SIG-M5 treated with dmso at 0.1 percent for 504 hours (cell line): ENCODE results near the gene SENP7.
A peak's percentile ranks its signal among the peaks of the same experiment; 100 is the strongest.
"Not testable (repeated sequence)": the region's sequence is repeated elsewhere in the genome, so short reads cannot be mapped to it uniquely, and the experiment has no call there.

ENCODE experiments used
- DNase-seq: peaks from one replicate; lab custom pipeline; 2025; ENCODE audit not compliant: unreplicated experiment; lab: John Stamatoyannopoulos, UW

The SENP7 gene

DNA sequence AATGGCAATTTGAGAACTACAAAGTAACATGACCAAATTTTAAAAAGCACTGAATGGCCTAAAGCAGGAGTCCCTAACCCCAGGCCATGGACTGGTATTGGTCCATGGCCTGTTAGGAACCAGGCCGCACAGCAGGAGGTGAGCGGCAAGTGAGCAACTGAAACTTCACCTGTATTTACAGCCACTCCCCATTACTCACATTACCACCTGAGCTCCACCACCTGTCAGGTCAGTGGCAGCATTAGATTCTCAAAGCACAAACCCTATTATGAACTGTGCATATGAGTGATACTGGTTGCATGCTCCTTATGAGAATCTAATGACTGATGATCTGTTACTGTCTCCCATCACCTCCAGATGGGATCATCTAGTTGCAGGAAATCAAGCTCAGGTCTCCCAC is 48.8 kb downstream of the SENP7 start:
- DNase-seq: no peak

DNA sequence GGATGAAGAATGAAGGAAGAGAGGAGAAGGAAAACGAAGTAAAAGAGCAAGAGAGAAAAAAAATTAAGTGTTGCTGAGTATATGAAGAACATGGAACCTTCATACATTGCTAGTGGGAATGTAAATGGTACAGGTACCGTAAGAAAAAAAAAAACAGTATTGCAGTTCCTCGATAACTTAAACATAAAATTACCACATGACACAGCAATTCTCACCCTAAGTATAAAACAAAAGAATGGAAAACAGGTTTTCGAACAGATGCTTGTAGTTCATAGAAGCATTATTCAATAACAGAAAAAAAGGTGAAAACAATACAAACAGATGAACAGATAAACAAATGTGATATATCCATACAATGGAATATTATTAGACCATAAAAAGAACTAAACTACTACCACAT is 51.6 kb downstream of the SENP7 start:
- no peak for DNase-seq

DNA sequence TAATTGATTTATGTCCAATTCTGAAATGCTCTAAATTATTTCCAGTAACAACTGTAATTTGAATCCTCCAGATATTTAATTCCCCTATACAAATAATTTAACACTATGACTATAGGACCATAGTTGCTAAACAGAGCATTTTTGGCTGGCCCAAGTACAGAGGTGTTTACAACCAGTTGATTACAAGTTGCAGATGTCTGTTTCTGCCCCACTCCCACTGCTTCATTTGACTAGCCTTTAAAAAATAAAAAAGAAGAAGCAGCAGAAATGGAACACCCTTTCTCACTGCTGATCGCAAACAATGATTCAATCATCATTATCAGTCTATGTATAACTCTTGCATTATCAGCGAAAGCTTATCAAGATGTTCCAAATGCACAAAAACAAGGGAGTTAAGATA is 54.6 kb downstream of the SENP7 start:
- no peak for DNase-seq

DNA sequence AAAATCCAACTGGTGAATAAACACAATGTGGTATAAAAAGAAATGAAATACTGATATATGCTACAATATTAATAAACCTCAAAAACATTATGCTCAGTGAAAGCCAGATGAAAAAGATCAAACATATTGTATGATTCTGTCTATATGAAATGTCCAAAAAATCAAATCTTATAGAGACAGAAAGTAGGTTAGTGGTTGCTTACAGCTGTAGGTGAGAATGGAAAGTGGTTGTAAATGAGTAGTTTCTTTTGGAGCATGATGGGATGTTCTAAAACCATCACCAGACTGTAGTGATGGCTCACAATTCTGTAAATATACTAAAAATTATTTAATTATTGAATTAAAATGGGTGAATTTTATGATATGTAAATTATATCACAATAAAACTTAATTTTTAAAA is 58.4 kb downstream of the SENP7 start:
- no peak for DNase-seq

DNA sequence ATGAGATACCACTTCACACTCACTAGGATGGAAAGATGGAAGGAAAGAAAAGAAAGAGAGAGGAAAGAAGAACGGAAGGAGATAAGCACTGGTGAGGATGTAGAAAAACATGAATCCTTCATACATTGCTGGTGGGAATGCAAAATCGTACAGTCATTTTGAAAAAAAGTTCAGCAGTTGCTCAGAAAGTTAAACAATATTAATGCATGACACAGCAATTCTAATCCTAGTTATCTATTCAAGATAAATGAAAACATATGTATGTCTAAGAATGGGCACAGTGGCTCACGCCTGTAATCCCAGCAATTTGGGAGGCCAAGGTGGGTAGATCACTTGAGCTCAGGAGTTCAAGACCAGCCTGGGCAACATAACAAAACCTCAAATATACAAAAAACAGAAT is 59.1 kb downstream of the SENP7 start:
- no peak for DNase-seq

DNA sequence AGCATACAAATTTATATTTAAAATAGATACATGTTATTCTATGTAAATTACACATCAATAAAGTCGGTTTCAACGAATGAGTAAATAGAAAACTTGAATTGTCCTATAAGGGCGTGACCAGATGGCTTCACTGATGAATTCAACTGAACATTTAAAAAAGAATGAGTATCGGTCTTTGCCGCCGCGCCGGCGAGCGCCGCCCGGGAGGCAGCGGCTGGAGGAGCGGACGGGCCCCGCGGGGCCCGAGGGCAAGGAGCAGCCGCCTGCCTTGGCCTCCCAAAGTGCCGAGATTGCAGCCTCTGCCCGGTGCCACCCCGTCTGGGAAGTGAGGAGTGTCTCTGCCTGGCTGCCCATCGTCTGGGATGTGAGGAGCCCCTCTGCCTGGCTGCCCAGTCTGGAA is 74.4 kb downstream of the SENP7 start:
- not testable (repeated sequence) for DNase-seq

DNA sequence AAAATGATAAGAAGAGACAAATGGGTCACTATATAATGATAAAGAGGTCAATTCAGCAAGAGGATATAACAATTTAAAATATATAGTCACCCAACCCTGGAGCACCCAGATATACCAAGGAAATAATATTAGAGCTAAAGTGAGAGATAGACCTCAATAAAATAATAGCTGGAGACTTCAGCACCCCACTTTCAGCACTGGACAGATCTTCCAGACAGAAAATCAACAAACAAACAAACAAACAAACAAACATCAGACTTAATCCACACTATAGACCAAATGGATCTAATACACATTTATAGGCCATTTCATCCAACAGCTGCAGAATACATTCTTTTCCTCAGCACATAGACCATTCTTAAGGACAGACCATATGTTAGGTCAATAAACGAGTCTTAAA is 79.4 kb downstream of the SENP7 start:
- DNase-seq: no peak

DNA sequence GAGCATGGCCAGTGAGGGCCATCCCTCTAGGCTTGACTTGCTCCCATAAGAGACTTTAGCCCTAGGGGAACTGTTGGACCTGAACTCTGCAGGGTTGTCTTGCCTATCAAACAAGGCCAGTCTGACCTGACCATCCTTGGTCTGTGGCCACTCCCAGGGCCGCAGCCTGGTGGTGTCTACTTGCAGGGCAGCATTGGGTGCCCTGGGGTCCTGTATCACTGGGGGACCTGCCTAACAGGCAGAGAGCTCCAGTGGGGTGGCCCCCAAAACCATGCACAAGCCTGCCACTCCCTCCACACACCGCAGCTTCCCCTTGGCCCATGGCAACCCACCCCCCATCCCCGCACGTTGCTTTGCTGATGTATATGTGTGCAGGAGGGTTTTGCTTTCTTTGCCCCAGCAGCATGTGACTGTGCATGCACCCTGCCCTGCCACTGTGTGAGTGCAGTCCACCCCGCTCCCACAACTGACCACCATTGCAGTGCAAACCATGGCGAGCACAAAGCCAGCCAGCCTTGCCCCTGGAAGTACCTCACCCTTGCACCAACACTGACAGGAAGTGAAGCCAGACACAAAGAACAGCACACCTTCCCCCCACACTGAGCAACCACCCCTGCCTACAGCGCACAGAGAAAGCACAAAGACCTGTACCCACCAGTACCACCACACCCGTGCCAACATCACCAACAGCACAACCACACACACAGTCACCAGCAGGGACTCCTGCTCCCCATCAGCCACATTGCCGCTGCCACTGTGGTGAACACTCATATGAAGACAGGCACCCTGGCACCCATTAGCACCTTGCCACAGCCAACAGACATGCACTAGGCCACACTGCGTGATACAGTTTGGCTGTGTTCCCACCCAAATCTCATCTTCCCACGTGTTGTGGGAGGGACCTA is 88.8 kb downstream of the SENP7 start:
- no peak for DNase-seq

DNA sequence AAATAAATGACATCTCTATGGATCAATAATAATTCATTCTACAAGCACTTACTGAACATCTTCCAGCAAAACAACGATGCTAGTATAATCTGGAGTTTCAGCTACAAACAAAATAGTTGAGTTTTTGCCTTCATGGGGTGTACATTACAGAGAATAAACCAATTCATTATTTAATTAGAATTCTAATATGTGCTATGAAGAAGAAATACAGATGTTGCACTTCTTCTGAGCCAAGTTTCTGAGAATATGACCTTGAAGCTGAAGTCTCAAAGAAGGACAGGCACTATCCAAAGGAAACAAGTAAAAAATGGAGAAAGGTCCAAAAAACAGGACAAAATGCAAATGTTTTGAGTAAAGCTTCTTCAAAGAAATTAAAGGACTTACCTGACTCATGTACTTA is 94.2 kb downstream of the SENP7 start:
- no peak for DNase-seq

DNA sequence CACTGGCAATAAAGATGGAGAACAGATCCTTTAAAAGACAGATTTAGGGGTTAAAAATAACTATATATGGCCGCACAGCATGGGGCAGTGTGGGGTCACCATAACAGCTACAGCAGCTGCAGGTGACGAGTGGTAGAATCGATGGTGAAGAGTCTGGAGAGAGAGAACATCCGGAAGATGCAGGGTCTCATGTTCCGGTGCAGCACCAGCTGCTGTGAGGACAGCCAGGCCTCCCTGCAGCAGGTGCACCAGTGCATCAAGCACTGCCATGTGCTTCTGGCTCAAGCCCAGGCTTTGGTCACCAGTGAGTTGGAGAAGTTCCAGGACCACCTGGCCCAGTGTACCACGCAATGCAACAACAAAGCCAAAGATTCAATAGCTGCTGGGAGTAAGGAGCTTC is 98.9 kb downstream of the SENP7 start:
- no peak for DNase-seq

DNA sequence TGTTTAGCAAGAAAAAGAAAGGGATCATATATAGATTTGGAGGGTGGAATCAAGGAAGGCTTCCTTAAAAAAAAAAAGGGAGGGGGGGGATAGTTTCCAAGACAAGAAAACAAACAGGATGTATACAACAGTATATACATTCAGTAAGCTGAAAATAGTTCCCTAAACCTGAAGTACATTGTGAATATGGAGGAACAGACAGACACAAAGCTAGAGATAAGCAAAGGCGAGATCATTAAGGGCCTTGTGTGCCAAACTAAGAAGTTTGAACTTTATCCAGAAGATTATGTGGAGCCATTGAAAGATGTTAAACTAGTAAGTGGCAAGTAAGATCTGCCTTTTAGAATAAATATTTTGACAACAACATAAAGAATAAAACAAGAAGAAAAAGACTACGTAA is 99.4 kb downstream of the SENP7 start:
- DNase-seq: no peak

DNA sequence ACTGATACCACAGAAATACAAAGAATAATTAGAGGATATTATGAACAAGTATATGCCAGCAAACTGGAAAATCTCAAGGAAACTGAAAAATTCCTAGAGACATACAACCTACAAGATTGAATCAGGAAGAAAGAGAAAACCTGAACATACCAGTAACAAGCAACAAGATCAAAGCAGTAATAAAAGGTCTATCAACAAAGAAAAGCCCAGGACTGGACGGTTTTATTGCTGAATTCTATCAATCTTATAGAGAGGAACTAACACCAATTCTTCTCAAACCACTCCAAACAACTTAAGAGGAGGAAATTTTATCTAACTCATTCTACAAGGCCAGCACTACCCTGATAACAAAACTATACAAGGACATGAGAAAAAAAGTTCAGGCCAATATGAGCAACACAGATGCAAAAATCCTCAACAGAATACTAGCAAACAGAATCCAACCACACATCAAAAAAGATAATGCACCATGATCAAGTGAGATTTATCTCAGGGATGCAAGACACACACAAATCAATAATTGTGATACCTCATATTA is 121.5 kb downstream of the SENP7 start:
- DNase-seq: no peak

DNA sequence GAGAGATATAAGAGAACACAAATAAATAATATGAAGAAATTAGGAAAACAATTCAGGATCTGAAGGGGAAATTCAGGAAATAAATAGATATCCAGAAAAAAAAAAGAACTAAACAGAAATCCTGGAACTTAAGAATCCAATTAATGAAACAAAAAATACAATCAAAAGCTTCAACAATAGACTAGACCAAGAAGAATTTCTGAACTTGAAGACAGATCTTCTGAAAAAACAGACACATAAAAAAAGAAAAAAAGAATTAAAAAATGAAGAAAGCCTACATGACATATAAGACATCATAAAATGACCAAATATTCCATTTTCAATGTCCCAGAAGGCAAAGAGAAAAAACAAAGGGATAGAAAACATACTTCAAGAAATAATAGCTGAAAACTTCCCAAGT is 124.3 kb downstream of the SENP7 start:
- no peak for DNase-seq

DNA sequence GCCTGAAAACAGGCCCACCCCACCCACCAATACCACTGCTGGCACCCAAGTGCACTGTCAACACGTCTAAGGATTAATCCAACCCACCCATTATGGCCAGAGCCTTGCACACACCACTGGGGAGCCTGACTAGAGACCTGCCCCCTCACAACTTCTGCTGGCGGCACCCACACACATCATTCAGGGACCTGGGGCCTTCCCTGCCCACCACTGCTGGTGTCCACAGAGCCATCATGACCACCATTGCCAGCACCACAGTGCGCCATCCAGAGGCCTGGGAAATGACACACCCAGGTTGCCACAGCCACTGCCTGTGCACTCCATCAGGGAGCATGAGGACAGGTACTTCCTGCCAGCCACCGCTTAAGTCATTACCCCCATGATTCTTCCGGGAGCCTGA is 125.7 kb downstream of the SENP7 start:
- no peak for DNase-seq

DNA sequence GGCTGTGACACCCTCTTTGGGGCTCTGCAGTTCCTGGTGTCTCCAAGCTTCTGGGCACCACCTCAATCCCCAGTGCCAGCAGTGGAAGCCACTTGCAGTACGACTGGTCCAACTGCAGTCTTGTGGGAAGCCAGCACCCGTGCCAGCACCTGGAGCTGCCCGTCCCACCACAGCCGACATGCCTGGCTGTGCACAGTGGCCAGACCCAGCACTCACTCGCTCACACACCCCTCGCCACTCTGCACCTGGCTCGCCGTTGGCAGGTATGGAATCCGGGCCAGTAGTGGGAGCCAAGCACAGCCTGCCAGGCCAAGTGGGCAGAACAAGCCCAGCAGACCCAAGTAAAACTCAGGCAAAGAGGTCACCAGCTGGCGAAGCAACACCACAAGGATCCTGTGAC is 128.6 kb downstream of the SENP7 start:
- no peak for DNase-seq

DNA sequence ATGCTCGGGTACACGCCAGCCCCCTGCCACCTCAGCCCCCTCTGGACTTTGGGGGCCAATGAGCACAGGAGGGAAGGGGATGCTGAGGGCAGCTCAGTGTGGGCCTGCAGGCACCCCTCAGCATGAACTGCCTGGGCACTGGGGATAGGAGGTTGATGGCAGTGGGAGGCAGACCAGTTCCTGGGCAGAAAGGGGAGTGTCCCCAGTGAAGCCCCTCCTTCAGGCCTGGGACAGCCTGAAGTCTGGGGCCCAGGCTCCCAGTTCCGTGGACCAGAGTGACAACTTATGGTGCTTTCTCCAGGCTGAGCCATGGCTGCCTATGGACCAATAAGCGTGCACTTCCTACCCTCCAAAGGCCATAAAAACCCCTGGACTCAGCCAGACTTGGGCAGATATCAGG is 129.4 kb downstream of the SENP7 start:
- DNase-seq: no peak

DNA sequence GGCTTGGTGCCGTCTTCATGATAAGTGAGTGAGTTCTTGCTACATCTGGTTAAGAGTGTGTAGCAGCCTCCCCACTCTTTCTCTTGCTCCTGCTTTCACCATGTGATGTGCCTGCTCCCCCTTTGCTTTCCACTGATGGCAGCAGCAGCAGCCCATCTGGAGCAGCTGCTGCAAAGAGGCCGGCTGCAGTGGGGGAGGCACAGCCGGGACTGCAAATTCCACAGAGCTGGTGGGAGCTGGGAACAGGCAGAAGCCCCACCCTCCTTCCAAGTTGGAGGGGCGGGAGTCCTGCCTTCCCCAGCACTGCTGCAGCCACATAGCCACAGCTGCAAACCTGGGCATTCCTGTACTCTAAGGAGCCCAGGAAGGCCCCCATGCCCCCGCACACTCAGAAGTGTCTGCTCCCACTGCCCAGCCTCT is 129.8 kb downstream of the SENP7 start:
- DNase-seq: no peak

DNA sequence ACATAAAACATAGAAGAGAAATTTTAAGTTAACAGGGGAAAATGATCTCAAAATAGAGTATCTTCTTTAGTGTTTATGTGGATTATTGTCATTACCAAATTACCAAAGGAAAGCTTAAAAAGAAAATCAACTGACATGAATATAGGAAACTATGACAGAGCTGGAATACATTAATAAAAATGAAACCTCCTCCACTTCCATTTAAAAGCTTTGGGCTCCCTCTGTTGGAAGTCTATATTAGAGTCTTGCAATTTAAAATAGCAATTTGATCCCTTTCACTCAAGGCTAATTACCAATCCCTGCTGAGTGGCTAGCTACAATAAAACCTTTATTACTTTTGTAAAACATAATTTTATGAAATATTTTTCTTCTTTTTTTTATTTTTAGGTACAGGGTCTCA is 131.2 kb downstream of the SENP7 start:
- peak; percentile 72 for DNase-seq

DNA sequence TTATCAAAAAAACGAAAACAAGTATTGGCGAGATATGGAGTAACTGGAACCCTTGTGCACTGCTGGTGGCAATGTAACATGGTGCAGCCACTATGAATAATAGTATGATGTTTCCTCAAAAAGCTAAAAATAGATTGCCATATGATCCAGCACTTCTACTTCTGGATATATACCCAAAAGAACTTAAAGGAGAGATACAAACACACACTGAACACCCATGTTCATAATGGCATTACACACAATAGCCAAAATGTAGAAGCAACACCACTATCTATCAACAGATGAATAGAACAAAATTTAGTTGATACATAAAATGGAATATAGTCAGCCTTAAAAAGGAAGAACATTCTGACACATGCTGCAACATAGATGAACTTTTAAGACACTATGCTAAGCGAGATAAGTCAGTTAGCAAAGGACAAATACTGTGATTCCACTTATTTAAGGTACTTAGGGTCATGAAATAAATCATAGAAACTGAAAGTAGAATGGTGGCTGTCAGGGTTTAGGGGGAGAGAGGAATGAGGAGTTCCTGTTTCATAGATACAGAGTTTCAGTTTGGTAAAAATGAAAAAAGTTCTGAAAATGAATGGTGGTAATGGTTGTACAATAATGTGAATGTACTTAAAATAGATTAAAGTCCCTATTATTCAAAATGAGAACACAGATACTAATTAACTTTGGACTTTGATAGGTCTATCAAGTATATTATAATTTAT is 133.2 kb downstream of the SENP7 start:
- DNase-seq: peak; percentile 66

DNA sequence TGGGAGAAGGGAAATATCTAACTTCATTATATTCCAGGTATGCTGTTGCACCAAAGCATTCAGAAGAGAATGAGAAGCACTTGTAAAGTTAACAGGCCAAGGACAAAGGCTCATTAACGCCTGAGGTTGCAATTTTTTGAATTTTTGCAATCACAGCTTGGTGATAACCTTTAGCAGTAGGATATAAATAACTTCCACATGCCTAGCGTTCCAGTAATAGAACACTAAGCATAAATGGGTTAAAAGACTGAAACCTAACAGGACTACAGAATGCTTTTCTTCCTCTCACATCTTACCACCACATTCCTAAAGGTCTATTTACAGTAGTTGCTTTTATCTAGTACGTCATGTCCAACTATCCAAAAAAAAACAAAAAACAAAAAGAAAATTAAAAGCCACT is 135.2 kb downstream of the SENP7 start:
- DNase-seq: no peak

DNA sequence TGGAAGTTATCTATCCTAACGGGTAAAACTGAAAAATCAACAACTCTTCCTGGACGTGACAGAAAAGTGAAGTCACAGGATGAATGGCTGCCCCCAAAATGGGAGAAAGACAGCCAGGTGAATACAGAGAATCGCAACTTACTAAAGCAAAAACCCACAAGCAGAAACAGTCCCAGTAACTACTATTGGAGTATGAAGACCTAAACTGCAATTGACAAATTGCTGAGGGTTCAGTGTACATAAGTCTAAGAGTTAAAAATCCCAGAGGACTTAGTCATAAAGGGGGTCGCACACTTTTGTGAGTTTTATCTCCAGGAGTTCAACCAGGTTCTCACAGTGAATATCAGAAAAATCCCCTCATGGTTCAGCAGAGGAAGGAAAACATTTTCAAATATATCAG is 135.8 kb downstream of the SENP7 start:
- no peak for DNase-seq

DNA sequence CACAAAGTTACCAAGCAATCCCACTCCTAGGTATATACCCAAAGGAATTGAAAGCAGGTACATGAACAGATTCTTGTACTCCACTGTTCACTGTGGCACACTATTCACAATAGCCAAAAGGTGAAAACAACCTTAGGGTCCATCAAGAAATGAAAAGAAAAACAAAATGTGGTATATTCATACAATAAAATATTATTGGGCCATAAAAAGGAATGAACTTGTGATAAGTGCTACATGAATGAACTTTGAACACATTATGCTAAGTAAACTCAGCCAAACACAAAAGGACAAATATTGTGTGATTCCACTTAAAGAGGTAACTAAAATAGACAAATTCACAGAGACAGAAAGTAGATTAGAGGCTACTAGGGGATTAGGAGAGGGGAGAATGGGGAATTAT is 137.4 kb downstream of the SENP7 start:
- no peak for DNase-seq
